Measurements from ENCODE around the gene LDLRAD3.

LDLRAD3 gene

DNA sequence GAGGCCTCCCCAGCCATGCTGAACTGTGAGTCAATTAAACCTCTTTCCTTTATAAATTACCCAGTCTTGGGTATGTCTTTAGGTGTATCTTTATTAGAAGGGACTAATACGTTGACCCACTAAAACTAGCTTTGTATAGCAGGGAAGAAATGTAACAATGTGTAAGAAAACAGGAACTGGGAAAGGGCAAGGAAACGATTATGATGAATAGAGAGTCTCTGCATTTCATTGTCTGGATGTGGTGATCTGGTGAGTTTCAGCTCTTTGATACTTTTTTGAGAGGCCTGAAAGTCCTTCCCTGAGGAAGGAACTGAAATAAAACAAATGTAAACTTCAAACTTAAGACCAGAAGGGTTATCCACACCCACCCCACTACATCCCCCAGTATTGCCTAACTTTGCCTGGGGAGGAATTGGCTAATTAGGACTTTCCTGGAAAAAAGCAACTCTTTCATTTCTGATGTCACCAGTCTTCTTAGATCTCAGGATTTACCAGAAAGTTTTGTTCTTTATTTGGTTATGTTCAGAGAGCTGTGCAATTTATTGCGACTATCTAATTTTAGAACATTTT is 119.0 kb downstream of the LDLRAD3 start:
- DNase-seq (ENCODE audit: extremely low spot score, insufficient read length, low read depth) (no peak), FAIRE-seq (no peak)

DNA sequence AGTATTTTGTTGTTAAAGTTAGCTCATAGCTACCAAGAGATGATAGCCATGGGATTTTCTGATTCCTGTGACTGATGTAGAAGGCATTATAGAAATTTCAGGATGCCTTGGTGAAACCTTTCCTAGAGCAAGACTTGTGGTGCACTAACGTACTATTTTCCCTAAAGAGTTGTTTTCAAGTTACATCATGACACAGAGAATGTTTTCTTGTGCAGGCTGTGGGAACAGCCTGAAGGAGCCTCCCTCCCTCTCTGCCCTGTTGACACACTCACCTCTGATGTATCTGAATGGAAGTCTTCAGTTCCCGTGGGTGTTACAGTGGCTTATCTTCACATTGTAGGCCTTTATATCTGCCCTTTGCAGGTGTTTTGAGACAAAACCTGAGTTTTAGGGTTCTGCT is 121.6 kb downstream of the LDLRAD3 start:
- DNase-seq (ENCODE audit: extremely low spot score, insufficient read length, low read depth), result no peak
- no peak for FAIRE-seq

DNA sequence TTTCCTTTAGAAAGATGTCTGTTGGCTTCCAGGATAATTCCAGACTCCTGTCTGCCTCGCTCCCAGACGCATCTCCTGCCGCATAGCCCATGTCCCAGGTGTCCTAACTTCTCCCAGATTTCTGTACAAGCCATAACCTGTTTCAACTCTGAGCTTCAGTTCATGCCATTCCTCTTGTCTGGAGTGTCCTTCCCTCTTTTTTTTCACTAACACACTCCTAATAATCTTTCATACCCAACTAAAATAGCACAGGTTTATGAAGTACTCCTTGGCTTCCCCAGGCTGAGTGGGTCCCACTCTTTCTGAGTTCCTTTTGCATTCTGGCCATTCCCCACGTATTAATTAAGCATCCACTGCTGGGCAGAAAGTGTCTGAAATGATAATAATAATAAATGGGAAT is 123.0 kb downstream of the LDLRAD3 start:
- FAIRE-seq (no peak), DNase-seq (ENCODE audit: extremely low spot score, insufficient read length, low read depth) (no peak)

DNA sequence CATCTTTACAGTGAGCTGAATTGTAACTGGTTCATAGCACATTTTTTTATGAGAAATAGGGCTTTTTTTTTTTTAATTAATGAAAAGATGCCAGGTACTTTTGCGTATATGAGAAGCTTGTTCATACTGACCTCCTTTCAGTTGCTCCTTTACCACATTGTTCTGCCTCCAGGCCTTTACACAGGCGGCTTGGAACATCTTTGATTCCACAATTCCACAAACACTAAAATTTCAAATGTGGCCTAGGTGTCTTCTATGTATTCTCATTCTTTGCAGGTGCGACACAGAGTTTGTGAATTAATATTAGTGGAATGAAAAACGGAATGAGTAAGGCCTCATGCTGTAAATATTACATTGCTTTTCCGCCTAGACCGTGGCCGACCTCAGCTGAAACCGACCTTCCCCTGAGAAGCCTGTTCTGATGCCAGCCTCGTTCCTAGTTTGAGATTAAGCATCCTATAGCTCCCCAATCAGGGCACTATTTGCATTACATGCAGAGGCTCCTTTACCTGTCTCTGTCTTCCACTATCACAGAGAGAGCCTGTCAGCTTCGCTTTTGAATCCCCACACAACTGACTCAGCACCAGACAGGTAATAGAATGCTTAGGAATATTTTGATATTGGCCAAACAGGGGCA is 125.8 kb downstream of the LDLRAD3 start:
- DNase-seq (ENCODE audit: extremely low spot score, insufficient read length, low read depth) (no peak), FAIRE-seq (no peak)

DNA sequence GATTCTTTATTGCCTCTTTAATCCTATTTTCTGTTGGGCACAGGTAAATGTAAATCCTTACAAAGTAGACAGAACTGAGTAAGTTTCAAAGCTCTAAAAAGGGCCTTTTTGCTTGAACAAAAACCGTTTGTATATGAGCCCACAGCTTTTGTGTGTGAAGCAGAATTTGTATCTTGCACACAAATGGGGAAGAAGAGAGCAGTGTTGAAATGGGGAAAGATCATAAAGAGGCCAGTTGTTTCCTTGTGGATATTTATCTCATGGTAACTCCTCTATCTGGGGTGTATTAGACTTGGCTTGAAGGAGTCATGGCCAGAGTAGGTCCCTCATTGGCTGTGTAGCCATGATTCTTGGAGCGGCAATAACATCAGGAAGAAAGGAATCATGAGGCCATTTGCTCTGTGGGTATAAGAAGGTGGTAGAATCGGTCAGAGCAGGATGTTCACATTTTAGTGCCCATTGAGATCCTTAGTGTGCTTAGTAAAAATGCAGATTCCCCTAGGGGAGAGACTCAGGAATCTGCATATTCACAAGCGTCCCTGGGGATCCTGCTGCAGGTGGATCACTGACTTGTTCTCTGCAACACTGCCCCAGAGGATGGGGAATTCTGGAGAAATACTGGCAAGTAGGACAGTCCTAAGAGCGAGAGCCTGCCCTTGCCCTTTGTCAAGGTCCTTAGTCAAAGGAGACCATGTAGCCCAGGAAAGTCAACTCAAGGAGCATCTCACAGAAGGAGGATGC is 126.5 kb downstream of the LDLRAD3 start:
- DNase-seq (ENCODE audit: extremely low spot score, insufficient read length, low read depth), result no peak
- FAIRE-seq, result no peak

DNA sequence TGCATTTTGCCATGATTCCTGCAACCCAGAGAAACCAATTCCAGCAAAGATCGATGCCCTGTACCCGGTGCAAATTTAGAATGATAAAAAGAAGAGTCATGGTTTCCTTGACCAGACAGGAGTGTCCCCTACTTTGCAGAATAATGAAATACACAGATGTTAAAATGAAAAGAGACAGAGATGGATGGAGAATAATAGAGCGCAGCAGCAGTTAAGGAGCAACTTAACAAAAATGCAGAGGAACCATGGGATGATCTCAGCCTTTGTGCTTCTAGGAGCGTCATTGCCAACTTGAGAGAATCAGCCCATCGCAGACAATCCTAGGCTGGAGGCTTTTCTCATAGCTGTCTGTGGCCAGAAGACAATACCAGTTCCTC is 127.1 kb downstream of the LDLRAD3 start:
- FAIRE-seq (no peak), DNase-seq (ENCODE audit: extremely low spot score, insufficient read length, low read depth) (no peak)

DNA sequence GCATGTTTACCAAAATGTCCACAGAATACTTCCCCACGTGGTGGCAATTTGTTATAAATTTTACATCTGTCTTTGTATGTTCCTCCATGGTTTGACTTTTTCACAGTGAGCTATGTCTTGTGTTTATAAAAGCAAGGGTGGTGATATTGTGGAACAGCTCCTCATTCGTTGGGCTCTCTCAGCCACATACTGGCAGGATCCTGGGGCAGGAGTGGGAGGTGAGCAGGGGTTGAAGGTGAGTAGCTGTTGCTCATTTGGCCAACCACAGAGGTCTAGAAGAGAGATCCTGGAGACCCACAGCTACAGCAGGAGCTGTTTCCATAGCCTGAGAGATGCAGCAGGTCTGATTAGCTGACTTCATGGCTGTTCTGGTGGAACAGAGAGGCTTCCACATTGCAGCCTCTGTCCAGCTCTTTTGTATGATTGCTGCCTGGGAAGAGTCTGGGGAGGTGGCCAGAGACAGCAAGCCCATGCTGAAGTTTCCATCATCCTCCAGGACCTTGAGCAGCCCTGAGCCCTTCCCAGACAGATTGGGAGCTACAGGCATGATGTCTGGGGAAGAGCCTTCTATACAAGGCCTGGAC is 128.1 kb downstream of the LDLRAD3 start:
- no peak for DNase-seq (ENCODE audit: extremely low spot score, insufficient read length, low read depth)

DNA sequence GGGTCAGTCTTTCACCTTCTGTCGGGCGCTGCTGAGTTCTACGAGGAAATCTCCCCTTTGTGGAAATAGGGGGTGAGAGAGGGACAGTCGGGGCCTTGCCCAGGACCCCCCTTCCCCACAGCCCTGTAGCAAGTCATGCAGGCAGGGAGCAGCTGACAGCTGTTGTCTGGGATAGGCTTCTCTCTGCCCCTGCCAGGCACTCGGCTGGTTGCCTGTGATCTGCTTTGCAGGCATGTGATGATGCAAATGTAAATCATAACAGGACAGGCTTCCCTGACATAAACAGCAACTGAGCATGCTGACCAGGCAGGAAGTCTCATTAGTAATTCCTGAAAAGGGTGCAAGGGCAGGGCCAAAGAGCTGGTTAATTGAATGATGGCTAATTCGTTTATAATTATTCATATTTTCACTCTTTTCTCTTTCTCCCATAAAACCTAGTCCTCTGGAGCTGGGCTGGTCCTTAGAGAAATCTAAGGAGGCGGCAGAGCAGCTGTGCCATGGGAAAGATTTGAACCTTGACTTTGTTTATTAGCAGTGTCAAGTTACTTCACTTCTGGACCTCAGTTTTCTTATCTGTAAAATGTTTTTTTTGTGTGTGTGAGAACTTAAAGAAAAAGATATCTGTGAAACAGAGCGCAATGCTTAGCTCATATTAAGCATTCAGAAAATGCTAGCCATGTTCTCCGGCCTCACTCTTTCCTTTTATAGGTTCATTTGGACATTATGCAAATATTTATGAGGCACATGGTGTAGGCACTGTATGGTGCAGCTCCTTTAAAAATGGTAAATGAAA is 129.7 kb downstream of the LDLRAD3 start:
- DNase-seq (ENCODE audit: extremely low spot score, insufficient read length, low read depth) (no peak), FAIRE-seq (no peak)

More for the DNA sequence above, 128.1 kb downstream of the LDLRAD3 start:
- no peak for FAIRE-seq

DNA sequence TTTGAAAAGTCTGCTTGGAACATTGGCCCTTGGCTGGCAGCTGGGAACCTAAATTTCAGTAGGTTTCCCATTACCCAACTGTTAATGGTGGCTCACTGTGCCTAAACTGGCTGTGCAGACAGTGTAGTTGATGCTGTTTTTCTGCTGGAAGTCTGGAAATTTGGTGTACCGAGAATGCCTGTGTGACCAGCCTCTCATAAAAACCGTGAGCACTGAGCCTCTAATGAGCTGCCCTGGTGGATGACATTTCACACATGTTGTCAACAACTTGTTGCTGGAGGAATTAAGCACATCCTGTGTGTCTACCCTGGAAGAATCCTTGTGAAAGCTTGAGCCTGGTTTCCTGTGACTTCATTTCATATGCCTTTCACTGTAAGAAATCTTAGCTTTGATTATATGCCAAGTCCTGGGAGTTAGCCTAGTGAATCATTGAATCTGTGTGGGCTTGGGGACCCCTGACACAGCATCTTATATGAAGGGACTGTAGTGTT is 131.1 kb downstream of the LDLRAD3 start:
- FAIRE-seq (no peak), DNase-seq (ENCODE audit: extremely low spot score, insufficient read length, low read depth) (no peak)

DNA sequence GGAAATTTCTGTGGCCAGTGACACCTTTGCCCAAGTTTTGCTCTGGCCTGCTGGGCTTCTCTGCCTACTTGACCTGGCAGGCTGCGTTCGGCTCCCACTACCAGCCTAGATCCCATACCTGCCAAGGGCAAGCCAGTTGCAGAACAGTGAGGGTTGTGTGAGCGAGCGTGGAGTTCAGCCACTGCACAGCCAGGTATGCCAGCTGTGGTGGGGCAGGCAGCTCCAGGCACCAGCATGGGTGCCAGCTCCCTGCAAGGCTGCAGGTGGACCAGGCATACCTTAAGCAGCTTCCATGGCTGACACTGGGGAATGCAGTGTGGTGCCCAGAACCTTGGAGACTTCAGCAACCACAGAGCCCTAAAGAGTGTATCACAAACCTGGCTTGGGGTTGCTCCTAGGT is 133.5 kb downstream of the LDLRAD3 start:
- DNase-seq (ENCODE audit: extremely low spot score, insufficient read length, low read depth), result no peak
- FAIRE-seq, result no peak

DNA sequence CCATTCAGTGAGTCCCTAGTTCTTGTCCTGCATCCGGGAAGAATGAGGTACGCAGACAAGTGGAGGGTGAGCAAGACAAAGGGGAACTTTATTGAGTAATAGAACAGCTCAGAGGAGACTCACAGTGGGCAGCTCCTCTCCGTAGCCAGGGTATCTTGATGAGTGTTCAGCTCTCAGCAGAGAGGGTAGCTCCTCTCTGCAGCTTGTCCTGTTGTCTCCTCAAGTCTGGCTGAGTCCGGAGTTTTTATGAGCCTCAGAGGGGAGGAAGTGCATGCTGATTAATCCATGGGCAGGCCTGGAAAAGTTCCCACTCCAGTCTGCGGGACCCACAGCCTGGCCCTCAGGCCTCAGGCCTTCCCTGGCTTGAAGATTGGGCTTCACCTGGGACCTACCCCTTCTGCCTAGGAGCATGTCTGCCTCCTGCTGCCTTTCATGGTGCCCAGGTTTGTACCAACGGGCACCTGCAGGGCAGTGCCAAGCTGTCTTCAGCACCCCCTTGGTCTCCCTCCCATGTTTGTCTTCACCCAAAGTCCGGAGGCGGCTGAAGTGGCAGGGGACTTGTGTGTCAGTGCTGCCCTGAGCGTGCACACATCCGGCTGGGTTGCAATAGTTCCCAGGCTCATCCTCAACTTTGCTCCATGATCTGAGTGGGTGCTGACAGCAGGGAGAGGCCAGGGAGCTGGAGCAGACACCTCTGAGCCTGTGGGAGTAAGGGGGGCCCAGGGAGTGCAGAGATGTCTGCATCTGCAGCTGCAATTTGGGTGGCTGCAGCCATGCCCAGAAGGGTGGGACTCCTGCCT is 134.2 kb downstream of the LDLRAD3 start:
- FAIRE-seq (no peak), DNase-seq (ENCODE audit: extremely low spot score, insufficient read length, low read depth) (no peak)

DNA sequence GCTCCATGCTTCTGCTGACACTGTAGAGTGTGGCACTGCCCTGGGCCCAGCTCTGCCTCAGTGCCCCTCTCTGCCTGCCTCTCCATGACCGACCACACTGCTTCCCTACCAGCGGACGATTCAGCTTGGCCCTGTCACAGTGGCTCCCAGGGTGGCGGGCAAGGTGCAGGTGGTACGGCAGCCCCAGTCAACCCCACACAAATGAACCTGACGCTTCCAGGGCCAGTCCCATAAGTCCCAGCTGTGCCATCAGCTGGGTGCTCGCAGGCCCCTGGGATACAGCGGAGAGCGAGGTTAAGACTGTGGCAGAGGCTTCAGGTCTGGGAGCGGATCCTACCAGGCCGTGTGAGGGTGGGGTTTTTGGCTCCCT is 134.8 kb downstream of the LDLRAD3 start:
- DNase-seq (ENCODE audit: extremely low spot score, insufficient read length, low read depth) (no peak), FAIRE-seq (no peak)

DNA sequence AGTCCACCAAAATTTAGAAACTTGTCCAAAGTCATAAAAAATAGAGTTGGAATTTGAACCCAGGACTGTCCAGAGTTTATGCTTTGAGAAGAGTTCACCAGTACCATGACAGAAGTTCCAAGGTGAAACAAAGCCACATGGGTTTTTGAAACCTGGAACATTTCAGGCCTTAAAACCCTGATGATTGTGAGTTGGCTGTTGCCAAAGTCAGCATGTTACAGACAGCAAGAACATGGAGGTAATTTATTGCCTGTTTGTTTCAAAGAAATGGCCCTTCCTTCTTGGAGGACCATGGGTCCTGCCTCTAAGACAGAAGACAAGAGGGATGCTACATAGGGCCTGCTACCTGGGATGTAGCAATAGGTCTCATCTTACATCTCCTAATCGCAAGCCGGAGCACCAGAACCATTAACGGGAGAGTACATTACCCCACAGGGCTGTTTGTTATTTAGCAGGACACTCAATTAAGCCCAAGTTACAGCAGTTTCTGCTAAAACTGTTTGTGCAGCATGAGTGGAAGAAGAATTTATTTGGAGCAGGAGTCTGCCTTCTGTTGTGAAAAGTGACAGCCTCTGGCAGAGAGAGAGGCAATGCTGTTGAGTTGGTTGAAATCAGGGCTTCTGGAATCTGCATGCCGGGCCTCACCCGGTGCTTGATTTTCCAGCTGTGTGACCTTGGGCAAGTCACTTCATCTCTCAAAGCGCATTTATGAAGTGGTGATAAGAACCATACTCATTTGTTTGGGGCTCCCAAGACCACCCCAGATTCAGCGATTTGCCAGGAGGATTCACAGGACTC is 136.2 kb downstream of the LDLRAD3 start:
- DNase-seq (ENCODE audit: extremely low spot score, insufficient read length, low read depth) (no peak), FAIRE-seq (no peak)

DNA sequence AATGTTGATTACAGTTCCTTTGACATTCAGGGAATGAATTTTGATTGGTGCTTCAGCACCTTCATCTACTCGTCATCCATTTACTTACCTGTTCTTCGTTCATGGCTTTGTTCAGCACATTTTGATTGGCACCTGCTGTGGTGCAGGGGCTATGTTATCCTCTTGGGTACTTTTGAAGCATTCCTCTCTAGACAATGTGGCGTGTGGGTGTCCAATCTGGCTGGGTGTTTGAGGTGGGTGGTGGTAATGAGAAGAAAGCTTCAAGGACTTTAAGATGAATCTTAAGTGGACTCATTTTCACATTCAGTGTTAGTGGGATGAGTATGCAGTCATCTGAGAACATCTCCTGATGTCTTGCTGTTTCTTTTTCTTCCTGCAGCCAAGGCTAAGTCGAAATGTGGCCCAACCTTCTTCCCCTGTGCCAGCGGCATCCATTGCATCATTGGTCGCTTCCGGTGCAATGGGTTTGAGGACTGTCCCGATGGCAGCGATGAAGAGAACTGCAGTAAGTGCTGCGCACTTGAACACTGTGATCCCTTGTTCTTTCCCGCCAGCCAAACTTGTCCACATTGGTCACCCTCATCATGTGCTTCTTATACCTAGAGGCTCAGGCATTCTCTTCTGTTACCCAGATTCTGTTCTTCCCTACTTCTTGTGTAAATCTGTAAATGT is 137.5 kb downstream of the LDLRAD3 start:
- FAIRE-seq (no peak), DNase-seq (ENCODE audit: extremely low spot score, insufficient read length, low read depth) (no peak)

DNA sequence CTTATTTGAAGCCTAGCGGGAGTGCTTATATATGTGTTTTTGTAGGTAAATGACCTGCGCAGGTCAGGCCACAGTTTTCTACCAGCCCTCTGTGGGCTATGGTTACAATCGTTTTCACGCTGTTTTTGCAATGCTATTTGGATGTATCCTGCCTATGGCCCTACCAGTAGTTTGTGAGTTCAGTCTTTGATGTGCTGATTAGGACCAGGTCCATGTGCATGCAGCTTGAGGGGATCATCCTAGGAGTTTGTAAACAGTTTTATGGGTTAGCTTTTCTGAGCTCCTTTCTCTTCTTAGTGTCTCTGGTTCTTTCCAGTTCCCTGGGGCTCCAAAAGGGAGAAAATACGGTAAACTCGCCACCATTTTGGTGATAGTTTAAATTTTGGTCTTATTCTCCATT is 142.5 kb downstream of the LDLRAD3 start:
- DNase-seq (ENCODE audit: extremely low spot score, insufficient read length, low read depth) (no peak), FAIRE-seq (no peak)

DNA sequence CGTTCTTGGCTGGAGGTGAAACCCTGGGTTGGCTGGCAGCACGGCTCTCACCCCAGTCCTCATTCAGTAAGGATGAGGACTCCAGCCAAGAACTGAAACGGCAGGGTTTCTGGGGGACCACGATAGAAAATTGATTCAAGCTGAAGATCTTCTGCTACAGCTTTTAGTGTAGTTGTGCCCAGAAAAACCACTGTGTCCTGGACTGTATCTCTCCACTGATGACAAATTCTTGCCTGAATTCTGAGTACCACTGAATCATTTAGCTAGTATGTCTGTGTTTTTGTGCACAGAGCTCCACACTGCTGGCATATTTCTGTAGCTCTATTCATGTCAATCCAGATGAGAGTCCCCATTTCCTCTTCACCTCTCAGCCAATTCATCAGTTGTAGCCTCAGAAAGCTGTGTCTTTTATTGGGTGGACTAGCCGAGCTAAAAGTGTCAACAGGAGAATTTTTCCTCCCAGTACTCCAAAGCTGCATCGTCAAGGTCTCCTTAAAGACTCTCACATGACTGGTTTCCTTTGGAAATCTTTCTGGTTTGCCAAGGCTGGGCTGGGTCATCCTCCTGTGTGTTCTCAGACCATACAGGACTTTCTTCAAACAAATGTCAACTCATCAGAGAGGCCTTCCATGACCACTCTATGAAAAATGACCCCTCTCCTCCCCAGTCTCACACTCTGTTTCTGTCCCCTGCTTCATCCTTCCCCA is 144.6 kb downstream of the LDLRAD3 start:
- DNase-seq (ENCODE audit: extremely low spot score, insufficient read length, low read depth), result no peak
- FAIRE-seq, result no peak

DNA sequence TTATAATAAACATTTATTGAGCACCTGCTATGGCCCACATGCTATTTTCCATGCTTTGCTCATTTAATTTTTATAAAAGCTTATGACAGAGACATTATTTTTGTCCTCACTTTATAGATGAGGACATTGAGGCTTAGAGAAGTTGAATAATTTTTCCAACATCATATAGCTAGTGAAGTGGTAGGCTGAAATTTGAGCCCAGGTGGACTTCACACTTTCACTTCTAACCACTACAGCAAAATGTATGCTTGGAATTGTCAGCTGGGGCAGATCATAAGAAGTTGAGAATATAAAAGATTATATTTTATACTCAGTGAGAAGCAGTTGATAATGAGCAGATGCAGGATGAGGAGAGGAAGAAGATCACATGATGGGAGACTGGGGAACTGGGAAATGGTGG is 146.1 kb downstream of the LDLRAD3 start:
- no peak for DNase-seq (ENCODE audit: extremely low spot score, insufficient read length, low read depth)
- no peak for FAIRE-seq

Measured in GM18507 (cell line).